HG03045 (cell line): ENCODE measurements around the gene IL27RA.
"Not testable (repeated sequence)": the region's sequence is repeated elsewhere in the genome, so short reads cannot be mapped to it uniquely, and the experiment has no call there.

Experiments used
- ATAC-seq: cut with Tn5 transposase; IDR thresholded peaks from one replicate; pipeline ENCODE4 v1.9.1; 2021; ENCODE audit warnings: mild to moderate bottlenecking, moderate library complexity; ENCODE audit not compliant: unreplicated experiment

IL27RA gene

GRCh38 chr19:13998426-13998825, 33.1 kb upstream of the IL27RA start:
- no peak for ATAC-seq

GRCh38 chr19:13999085-13999484, 32.5 kb upstream of the IL27RA start:
- ATAC-seq, result no peak

- no peak for ATAC-seq
Measured at GRCh38 chr19:14000691-14001375, 30.7 kb upstream of the IL27RA start.

GRCh38 chr19:14002571-14003250, 28.9 kb upstream of the IL27RA start:
- ATAC-seq, result no peak

GRCh38 chr19:14003251-14004055, 28.1 kb upstream of the IL27RA start:
- ATAC-seq, result no peak

GRCh38 chr19:14004619-14005348, 26.8 kb upstream of the IL27RA start:
- no peak for ATAC-seq

GRCh38 chr19:14005349-14006084, 26.0 kb upstream of the IL27RA start:
- peak; percentile 44 for ATAC-seq

GRCh38 chr19:14006085-14006765, 25.3 kb upstream of the IL27RA start, which contains the start of gene RFX1:
Gene RFX1, minus strand, starts transcription at chr19:14006320. Its CDS starts 12,477 bp downstream, at chr19:13993843.
- ATAC-seq, result peak; percentile 76

GRCh38 chr19:14006766-14007562, 24.6 kb upstream of the IL27RA start:
- ATAC-seq, result peak; percentile 32

- ATAC-seq, result no peak
Measured at GRCh38 chr19:14012378-14012915, 19.1 kb upstream of the IL27RA start.

GRCh38 chr19:14015524-14016035, 16.0 kb upstream of the IL27RA start:
- peak; percentile 69 for ATAC-seq

- no peak for ATAC-seq
Measured at GRCh38 chr19:14019100-14019499, 12.5 kb upstream of the IL27RA start.

GRCh38 chr19:14019739-14020138, 11.8 kb upstream of the IL27RA start:
- ATAC-seq, result not testable (repeated sequence)

GRCh38 chr19:14021474-14021873, 10.1 kb upstream of the IL27RA start:
- ATAC-seq, result no peak

- no peak for ATAC-seq
Measured at GRCh38 chr19:14022469-14022868, 9.1 kb upstream of the IL27RA start.

GRCh38 chr19:14023404-14024235, 7.9 kb upstream of the IL27RA start:
- no peak for ATAC-seq

- ATAC-seq, result not testable (repeated sequence)
Measured at GRCh38 chr19:14026652-14027192, 4.8 kb upstream of the IL27RA start.
